GM04503 (cell line): ENCODE measurements around the gene NFATC3.
A peak's percentile ranks its signal among the peaks of the same experiment; 100 is the strongest.

Experiments
- DNase-seq: peaks from one replicate; pipeline ENCODE4 v3.0.0-alpha.2; 2012; ENCODE audit warnings: low read depth

The NFATC3 gene

DNA sequence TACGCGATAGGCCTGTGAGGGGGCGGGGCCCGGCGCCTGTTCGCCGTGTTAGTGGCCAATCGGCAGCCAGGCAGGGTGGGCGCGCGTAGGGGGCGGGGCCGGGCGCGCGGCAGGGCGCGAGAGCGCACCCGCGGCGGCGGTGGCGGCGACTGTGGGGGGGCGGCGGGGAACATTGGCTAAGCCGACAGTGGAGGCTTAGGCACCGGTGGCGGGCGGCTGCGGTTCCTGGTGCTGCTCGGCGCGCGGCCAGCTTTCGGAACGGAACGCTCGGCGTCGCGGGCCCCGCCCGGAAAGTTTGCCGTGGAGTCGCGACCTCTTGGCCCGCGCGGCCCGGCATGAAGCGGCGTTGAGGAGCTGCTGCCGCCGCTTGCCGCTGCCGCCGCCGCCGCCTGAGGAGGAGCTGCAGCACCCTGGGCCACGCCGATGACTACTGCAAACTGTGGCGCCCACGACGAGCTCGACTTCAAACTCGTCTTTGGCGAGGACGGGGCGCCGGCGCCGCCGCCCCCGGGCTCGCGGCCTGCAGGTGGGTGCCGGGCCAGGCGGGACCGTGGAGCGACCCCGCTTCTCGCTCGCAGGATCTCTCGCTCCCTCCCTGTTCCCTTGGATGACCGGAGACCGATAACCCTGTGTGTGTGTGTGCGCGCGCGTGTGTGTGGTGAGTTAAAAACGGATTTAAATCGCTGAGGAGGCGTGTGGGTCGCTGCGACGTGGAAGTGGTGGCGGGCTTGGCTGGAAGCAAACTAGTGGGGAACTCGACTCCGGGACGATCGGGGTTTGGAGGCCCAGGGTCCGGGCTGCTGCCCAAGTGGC lies at the start of gene NFATC3:
NFATC3 (plus strand) TSS at position 112 of the 813 bp plus-strand sequence; CDS start at position 424, 312 bp downstream.
- peak; percentile 47 for DNase-seq

- DNase-seq: no peak
Measured at GRCh38 chr16:68037841-68038597, 47.2 kb upstream of the NFATC3 start.

GRCh38 chr16:68040506-68041288 lies 44.5 kb upstream of the NFATC3 start:
- no peak for DNase-seq

- DNase-seq: no peak
Measured at GRCh38 chr16:68041783-68042182, 43.4 kb upstream of the NFATC3 start.

- no peak for DNase-seq
Measured at GRCh38 chr16:68046106-68046505, 39.1 kb upstream of the NFATC3 start.

DNA sequence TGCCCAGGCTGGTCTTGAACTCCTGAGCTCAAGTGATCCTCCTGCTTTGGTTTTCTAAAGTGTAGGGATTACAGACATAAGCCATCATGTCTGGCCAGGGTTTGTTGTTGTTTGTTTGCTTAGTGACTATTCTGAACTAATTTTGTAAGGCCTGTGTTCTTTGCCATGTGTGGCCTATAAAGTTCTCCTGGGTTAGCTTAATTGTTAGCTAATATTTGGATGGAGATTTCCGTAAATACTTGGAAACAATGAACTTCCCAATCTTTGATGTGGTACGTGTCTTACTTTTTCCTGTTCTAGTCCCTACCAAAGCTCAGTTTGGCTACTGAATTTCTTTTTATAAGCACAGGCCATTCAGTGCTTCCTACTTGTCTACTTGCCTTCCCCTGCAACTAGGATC lies 37.2 kb upstream of the NFATC3 start:
- DNase-seq: no peak

GRCh38 chr16:68049449-68049848 lies 35.7 kb upstream of the NFATC3 start:
- DNase-seq: no peak

DNA sequence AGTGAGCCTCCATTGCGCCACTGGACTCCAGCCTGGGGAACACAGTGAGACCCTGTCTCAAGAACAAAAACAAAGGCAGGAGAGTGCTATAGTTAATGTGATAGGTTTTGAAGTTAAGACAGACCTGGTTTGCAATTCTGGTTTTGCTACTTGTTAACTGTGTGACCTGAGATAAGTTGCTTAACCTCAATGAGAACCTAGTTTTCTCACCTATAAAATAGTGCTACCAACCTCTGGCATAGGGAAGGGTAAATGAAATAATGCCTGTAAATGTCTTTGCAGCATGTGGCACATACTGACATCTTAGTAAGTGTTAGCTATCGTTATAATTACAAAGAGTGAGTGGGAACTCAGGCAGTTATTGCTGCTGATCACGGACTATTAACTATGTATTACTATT lies 29.8 kb upstream of the NFATC3 start:
- no peak for DNase-seq

DNA sequence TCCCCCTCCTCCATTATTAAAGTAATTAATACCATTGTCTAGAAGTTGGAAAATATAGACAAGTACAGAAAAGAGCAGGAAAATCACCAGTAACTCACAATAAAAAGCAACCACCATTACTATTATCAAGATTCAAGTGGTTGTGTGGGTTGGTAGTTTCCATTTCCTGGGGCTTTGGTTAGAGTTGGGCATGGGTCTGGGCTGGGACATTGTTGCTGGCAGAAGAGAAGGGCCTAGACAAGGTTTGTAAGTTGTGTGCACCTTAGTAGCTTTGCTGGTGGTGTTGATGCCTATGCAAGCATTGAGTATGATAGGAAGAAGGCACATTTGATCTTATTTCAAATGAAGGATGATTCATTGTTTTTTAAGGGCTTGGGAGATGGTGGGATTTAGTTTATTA lies 25.4 kb upstream of the NFATC3 start:
- no peak for DNase-seq

DNA sequence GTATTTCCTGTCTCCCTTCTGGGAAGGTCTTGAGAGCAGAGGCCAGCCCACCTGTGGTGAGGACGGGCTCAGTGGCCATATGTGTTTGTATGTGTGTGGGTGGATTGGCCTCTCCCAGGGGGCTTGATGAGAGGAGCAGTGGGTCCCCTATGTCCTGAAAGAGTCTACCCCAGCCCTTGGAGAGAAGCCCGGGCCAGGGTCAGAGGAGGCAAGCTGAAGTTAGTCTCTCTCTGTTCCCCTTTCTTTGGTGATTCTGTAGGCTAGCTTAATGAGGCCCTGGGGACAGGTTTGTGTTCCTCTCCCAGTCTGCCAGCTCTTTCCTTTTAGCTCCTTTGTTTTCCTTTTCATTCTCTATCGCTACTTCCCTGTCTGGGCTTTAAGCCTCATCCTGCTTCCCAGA lies 23.8 kb upstream of the NFATC3 start:
- no peak for DNase-seq

- no peak for DNase-seq
Measured at GRCh38 chr16:68062910-68063393, 22.2 kb upstream of the NFATC3 start.

GRCh38 chr16:68064791-68065365 lies 20.3 kb upstream of the NFATC3 start:
- DNase-seq: no peak

DNA sequence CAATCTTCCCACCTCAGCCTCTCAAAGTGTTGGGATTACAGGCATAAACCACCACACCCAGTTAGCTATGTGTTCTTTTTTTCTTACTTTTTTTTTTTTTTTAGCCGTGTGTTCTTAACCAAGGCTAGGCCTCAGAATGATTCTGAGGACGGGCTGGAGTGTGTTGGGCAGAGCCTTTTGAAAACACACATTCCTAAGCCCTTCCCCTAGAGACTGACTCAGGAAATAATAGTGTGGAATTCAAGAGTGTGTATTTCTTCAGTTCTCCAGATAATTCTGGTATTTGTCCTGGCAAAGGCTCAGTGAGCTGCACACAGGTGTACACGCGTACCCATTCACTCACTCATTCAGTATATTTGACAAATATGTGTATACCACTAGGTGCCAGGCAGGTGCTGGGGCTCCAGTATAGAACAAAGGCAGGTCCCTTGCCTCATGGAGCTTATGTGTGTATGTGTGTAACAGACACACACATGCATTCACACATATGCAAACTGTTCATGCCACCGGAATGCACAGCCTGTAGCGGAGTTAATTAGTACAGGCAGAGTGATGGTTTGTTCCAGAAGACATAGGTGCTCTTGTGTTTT lies 19.4 kb upstream of the NFATC3 start:
- no peak for DNase-seq

GRCh38 chr16:68066763-68067162 lies 18.4 kb upstream of the NFATC3 start:
- DNase-seq: no peak

DNA sequence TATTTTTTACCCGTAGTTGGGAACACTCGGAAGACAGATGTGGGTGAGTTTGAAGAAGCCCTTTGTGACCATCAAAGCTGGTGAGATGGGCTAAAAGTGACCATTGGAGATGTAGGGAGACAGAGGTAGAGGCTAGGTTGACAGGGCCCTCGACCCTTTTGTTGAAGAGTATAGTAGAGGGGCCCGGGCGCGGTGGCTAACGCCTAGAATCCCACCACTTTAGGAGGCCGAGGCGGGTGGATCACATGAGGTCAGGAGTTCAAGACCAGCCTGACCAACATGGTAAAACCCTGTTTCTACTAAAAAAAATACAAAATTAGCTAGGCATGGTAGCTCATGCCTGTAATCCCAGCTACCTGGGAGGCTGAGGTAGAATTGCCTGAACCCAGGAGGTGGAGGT lies 16.2 kb upstream of the NFATC3 start:
- DNase-seq: no peak

DNA sequence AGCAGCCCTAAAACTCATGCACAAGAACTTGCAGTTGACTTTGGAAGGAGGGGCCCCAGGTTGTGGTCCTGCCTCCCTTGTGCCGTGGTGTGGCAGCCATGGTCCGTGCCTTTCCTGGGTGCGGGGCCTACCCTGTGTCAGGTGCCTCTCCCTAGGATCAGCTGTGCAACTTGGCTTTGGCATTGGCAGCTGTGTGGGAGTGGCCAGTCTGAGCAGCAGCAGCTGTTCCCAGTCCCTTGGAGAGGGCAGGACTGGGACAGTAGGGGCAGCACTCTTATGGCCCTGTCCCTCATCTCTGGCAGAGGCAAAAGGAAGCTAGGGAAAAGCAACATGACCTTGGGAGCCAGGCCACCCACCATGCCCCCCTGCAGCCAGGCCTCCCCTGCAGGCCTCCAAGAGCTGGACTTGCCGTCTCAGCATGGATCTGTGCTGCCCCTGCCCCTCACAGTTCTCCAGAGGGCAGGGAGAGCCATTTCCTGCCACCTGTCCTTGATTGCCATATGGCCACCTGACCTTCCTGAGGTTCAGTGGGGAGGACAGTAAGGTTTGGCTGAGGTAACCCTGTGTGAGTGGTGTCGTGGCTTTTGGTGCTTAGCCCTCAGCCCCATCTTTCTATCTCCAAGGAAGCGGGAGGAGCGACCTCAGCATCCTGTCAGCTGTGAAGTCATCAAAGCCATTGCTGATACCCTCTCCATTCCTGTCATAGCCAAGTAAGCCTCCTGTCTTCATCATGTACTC lies 15.5 kb upstream of the NFATC3 start:
- DNase-seq: no peak

- no peak for DNase-seq
Measured at GRCh38 chr16:68070249-68070730, 14.9 kb upstream of the NFATC3 start.

DNA sequence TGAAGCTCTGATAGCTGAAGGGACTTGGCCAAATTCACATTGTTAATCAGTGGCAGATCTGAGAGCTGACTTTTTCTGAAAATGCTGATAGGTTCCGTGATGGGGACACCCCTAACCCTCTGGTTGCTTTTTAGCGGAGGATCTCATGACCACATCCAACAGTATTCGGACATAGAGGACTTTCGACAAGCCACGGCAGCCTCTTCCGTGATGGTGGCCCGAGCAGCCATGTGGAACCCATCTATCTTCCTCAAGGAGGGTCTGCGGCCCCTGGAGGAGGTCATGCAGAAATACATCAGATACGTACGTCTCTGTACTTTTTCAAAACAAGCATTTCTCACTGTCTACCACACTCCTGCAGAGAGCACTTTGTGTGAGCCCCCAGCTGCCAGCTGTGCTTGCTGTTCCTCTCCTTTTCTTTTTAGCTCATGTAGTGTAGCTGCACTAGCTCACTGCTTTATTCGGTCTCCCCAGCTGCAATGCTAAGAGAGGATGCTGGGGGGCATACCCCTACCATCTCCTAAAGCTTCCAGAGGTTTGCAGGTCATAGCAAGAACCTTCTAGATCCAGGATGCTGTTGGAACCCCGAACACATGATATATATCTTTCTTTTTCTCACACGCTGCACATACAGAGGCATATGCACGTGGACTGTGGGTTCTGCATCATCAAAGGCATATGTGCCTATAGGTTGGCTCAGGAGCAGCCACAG lies 14.2 kb upstream of the NFATC3 start:
- DNase-seq: no peak

GRCh38 chr16:68071518-68071901 lies 13.7 kb upstream of the NFATC3 start:
- no peak for DNase-seq

GRCh38 chr16:68072038-68072695 lies 13.0 kb upstream of the NFATC3 start:
- peak; percentile 61 for DNase-seq
